Chondrocyte (in vitro differentiated cells): Measurements from ENCODE around the gene DYNLT2B. TPM values are rescaled to one million over a fixed set of nuclear protein-coding genes. Genes with fewer than 3 reads are reported as not detected.
A peak's percentile ranks its signal among the peaks of the same experiment; 100 is the strongest.

ENCODE experiments used
- DNase-seq: peaks from one replicate; pipeline ENCODE4 v3.0.0; 2021; ENCODE audit warnings: mixed read lengths, low spot score
- H3K27ac Mint-ChIP-seq: one replicate; pipeline ENCODE4 v1.8.0; 2021; ENCODE audit warnings: mild to moderate bottlenecking, moderate library complexity, mixed read lengths; ENCODE audit not compliant: unreplicated experiment
- H3K27me3 Mint-ChIP-seq: 2 replicates; pipeline ENCODE4 v1.8.0; 2021; ENCODE audit warnings: low read depth, mixed read lengths
- H3K36me3 Mint-ChIP-seq: 2 replicates; pipeline ENCODE4 v1.8.0; 2021; ENCODE audit warnings: low read depth, mixed read lengths
- H3K4me1 Mint-ChIP-seq: 2 replicates; pipeline ENCODE4 v1.8.0; 2021; ENCODE audit warnings: low read depth, mild to moderate bottlenecking, mixed read lengths
- H3K4me3 Mint-ChIP-seq: one replicate; pipeline ENCODE4 v1.8.0; 2021; ENCODE audit warnings: mild to moderate bottlenecking, moderate library complexity, mixed read lengths; ENCODE audit not compliant: unreplicated experiment
- H3K9me3 Mint-ChIP-seq: 2 replicates; pipeline ENCODE4 v1.8.0; 2021; ENCODE audit warnings: low read depth, mixed read lengths
- total RNA-seq: library from RNA; stranded (reverse); gene quantifications from 3 replicates; pipeline ENCODE4 v1.2.1, GENCODE V29; 2021
- TF ChIP-seq, protein P1 (sequence below): fragments of 200-600 bp; sonication (generic); IDR thresholded peaks from 2 replicates; pipeline ENCODE4 v1.5.0; 2021; ENCODE audit warnings: antibody characterized with exemption, mild to moderate bottlenecking, moderate library complexity

Gene DYNLT2B
- total RNA-seq, 1 donor from 2014 or later = 12.1 TPM

- H3K36me3 Mint-ChIP-seq = no peaks in the 10 kb centered on the region
- H3K27me3 Mint-ChIP-seq = no peaks in the 10 kb centered on the region
- H3K4me1 Mint-ChIP-seq = peaks cover 63% of the 10 kb centered on the region
- H3K4me3 Mint-ChIP-seq = no peak overlapping the region
- DNase-seq = no peak
- no peaks in the 10 kb centered on the region for H3K9me3 Mint-ChIP-seq
- no peak overlapping the region for H3K27ac Mint-ChIP-seq
- TF ChIP-seq, protein P1, sequence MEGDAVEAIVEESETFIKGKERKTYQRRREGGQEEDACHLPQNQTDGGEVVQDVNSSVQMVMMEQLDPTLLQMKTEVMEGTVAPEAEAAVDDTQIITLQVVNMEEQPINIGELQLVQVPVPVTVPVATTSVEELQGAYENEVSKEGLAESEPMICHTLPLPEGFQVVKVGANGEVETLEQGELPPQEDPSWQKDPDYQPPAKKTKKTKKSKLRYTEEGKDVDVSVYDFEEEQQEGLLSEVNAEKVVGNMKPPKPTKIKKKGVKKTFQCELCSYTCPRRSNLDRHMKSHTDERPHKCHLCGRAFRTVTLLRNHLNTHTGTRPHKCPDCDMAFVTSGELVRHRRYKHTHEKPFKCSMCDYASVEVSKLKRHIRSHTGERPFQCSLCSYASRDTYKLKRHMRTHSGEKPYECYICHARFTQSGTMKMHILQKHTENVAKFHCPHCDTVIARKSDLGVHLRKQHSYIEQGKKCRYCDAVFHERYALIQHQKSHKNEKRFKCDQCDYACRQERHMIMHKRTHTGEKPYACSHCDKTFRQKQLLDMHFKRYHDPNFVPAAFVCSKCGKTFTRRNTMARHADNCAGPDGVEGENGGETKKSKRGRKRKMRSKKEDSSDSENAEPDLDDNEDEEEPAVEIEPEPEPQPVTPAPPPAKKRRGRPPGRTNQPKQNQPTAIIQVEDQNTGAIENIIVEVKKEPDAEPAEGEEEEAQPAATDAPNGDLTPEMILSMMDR = no peak
These were observed 37.2 kb downstream of the DYNLT2B start for GRCh38 chr3:196280689-196281440.

DNA sequence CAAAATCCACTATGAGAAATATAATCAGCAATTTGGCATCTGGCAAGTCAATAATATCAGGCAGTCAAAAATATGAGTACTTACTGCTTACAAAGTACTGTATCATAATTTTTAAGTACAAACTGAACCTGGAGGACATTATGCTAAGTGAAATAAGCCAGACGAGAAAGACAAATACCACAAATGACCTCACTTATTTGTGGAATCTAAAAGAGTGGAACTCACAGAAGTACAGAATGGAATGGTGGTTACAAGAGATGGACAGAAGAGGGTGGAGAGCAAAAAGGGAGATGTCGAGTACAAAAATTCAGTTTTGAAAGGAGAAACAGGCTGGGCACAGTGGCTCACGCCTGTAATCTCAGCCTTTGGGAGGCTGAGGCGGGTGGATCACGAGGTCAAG, 42.9 kb downstream of the DYNLT2B start:
- H3K27ac Mint-ChIP-seq = peak overlapping the region; percentile 42

GRCh38 chr3:196274585-196274984, 43.5 kb downstream of the DYNLT2B start:
- Mint-ChIP-seq H3K4me1 (peaks cover 34% of the 10 kb centered on the region), H3K36me3 (peaks cover 5% of the 10 kb centered on the region), H3K9me3 (no peaks in the 10 kb centered on the region), H3K4me3 (no peak overlapping the region), H3K27ac (peak overlapping the region; percentile 28), H3K27me3 (no peaks in the 10 kb centered on the region)
- DNase-seq = no peak
- TF ChIP-seq, protein P1 = no peak

More for the DNA sequence above, 42.9 kb downstream of the DYNLT2B start:
- no peak overlapping the region for H3K4me3 Mint-ChIP-seq
- no peak for DNase-seq
- H3K4me1 Mint-ChIP-seq = peaks cover 38% of the 10 kb centered on the region
- TF ChIP-seq, protein P1 = no peak
- H3K27me3 Mint-ChIP-seq = no peaks in the 10 kb centered on the region
- peaks cover 5% of the 10 kb centered on the region for H3K36me3 Mint-ChIP-seq
- no peaks in the 10 kb centered on the region for H3K9me3 Mint-ChIP-seq

- TF ChIP-seq, protein P1 = no peak
- Mint-ChIP-seq H3K27ac (no peak overlapping the region), H3K4me3 (no peak overlapping the region)
These were observed 44.4 kb downstream of the DYNLT2B start for GRCh38 chr3:196273655-196274054.

DNA sequence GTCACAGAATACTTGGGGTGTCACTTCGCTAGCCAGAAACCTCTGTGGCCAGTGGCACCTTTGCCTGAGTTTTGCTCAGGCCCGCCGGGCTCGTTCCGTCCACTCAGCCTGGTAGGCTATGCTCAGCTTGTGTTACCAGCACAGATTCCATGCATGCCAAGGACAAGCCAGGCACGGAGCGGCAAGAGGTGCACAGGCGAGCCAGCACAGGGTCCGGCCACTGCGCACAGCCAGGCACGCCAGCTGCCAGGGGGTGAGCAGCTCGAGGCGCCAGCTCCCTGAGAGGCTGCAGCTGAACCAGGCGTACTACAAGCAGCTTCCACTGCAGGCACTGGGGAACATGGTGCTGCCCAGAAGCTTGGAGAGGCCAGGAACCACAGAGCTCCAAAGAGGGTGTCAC, 45.2 kb downstream of the DYNLT2B start:
- Mint-ChIP-seq H3K27me3 (no peaks in the 10 kb centered on the region), H3K4me1 (peaks cover 17% of the 10 kb centered on the region), H3K36me3 (peaks cover 10% of the 10 kb centered on the region), H3K9me3 (no peaks in the 10 kb centered on the region), H3K4me3 (no peak overlapping the region), H3K27ac (no peak overlapping the region)
- no peak for DNase-seq
- TF ChIP-seq, protein P1 = no peak

More at GRCh38 chr3:196273655-196274054, 44.4 kb downstream of the DYNLT2B start:
- H3K9me3 Mint-ChIP-seq = no peaks in the 10 kb centered on the region
- no peak for DNase-seq
- H3K4me1 Mint-ChIP-seq = peaks cover 25% of the 10 kb centered on the region
- no peaks in the 10 kb centered on the region for H3K27me3 Mint-ChIP-seq
- H3K36me3 Mint-ChIP-seq = peaks cover 9% of the 10 kb centered on the region
